GM19240 (cell line): ENCODE measurements around the gene IRF6.

ENCODE experiments used
- DNase-seq: peaks from one replicate; pipeline ENCODE4 v3.0.0; 2011; ENCODE audit warnings: low spot score; ENCODE audit not compliant: insufficient read length

The IRF6 gene

DNA sequence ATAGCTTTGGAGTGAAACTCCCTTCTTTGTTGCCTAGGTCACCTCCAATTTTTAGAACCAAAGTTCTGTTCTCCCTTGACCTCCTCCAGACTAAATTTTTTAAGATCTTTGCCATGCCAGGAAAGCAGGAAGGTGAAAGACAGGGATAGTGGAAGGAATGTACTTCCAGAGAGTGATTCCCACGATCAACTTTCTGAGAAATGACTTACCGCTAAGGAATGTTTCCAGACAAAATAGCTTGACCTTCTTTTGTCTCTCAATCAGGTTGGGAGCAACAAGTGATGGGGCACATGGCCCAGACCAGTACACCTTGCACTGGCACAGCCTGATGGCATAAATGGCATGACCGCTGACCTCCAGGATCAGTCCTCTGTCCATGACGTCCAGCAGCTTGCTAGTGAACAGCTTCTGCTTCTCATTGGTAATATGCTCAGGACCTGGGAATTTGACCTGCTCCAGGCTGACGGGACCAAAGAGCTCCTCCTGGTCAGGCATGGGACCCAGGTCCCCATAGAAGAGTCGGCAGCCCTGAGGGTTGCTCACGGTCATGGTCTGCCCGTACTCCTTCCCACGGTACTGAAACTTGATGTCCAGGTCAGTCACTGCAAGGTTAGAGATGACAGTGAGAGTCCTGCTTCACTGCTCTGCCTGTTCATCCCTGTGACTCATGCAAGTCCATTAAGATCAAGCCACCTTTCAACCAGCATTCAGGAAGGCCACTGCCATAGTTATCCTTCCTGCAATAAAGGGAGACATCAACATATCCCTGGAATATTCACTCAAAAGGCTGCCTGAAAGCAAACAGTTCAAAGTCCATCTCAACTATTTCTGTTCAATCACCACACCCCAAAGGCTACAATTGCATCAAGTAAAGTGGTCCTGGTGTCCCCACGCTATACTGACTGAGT, 15.4 kb downstream of the IRF6 start:
- DNase-seq = no peak

- no peak for DNase-seq
These were observed 16.7 kb downstream of the IRF6 start for GRCh38 chr1:209789245-209789644.

DNA sequence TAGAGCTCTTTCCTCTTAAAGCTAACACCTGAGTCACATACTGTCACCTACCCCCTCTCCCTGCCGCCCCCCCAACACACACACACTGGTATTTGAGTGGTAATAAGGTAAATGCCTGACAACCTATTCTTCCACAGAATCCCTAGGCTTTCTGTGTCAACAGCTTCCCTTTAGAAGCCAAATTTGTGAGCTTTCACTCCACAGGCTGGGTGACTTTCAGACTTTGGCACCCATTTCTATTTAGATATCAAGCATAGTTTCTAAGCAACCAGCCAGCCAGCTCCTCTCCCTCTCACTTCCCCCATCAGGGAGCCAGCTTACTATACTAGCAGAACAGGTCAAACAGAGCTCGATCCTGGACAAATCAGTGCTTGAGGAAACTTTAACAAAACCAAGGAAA, 18.4 kb downstream of the IRF6 start:
- no peak for DNase-seq

- no peak for DNase-seq
These were observed 19.8 kb downstream of the IRF6 start for GRCh38 chr1:209786146-209786545.

GRCh38 chr1:209785592-209785991, 20.4 kb downstream of the IRF6 start:
- no peak for DNase-seq

DNA sequence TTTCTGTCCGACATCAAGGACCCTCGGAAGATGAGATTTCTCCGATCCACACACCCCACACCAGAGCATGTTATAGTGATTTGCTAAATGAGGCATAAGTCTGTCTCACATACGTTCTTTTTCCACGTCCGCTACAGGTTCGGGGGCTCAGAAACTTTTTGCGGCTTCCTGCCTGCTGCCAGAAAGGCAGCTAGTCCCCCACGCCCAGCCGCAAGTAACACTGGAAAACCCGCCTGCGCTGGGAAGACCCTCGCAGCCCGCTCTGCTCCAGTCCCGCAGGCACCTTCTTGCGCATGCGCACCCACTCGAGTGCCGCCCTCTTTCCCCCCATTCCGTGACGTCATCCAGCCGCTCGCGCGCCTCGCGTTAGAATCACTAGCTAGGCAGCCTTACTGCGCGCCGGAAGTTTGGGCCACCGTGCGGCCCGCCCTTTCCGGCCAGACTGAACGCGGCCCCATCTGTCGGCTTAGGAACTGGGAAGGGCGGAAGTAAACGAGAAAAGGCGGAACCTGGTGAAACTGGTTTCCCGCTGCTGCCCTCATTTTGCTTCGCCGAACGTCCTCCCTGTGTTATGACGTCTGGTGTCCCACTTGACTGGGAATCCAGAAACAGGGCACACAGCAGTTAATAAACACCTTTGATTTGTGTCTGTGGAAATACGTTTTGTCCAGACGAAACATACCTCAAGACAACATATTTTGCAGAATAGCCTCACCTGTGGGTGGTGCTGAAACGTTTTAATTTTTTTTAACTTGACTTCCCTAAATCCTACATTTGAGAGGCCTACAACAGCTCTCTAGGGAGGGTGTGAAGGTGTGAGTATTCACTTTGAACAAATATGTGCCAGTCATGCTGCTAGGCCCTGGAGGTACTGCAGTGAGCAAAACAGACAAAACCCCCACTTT, 21.4 kb downstream of the IRF6 start, which contains the start of gene C1orf74:
Gene C1orf74, minus strand, starts transcription at position 295 of the 905 bp plus-strand sequence. CDS start 925 bp downstream, outside the sequence.
- DNase-seq = peak; percentile 89

- DNase-seq = no peak
These were observed 22.6 kb downstream of the IRF6 start for GRCh38 chr1:209783386-209783785.

DNA sequence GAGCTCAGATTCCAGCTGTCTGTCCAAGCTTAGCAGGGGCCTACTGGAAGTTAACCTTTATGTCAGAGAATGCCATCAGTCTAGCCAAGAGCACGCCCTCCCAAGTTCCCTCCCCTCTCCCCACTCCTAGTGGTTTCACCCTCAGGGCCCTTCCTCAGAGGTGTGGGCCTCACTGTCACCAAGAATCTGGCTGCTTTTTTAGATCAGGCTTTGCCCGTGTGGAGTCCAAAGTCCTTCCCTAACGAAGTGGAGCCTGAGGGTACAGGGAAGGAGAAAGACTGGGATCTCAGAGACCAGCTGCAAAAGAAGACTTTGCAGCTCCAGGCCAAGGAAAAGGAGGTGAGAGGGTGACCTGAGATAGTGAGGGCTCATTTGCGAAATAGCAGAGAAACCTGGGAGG, 25.7 kb downstream of the IRF6 start:
- DNase-seq = no peak

DNA sequence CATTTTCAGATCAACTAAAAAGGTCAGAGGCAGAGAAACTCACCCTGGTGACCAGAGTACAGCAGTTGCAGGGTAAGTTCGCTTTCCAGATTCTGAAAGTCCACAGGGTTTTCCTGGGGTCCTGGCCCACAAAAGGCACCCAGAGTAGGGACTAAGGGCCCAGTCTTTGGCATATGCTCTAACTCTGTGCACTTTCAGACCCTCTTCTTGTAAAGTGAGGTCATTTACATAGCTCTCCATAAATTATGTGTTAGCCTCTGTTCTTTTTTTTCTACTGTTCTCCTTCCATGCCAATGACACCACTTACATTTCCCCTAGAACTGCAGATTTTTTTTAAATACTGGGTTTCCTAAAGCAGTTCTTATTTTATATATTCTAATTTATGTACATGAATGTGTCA, 27.8 kb downstream of the IRF6 start:
- DNase-seq = no peak

- no peak for DNase-seq
These were observed 28.4 kb downstream of the IRF6 start for GRCh38 chr1:209777587-209777986.

- DNase-seq = no peak
These were observed 30.3 kb downstream of the IRF6 start for GRCh38 chr1:209775678-209776077.

DNA sequence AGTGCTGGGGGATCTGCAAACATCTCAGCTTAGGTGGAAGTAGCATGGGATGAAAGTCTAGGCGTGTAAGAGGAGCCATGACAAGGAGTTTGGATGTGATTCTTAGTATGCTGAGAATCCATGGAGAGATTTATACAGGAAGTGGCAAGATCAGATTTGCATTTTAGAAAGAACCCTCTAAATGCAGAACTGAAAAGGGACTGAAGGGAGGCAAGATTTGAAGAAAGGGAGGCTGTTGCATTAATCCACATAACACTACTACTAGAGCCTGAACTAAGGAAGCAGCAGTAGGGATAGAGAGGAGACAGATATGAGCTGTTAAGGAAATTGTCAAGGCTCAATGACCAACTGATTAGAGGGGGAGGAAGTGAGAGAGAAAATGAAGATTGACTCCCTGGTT, 31.4 kb downstream of the IRF6 start:
- no peak for DNase-seq

DNA sequence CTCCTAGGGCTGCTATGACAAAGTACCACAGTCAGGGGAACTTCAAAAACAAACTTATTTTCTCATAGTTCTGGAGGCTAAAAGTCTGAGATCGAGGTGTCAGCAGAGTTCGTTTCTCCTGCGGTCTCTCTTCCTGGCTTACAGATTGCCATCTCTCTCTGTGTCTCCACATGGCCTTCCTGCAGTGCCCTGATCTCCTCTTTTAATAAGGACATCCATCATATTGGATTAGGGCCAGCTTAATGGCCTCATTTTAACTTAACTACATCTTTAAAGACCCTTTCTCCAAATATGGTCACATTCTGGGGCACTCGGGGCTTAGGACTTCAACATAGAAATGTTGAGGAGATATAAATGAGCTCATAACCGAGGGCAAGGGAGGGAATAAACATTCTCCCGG, 33.8 kb downstream of the IRF6 start:
- no peak for DNase-seq

GRCh38 chr1:209770636-209771415, 35.1 kb downstream of the IRF6 start:
- DNase-seq = no peak

- DNase-seq = no peak
These were observed 36.0 kb downstream of the IRF6 start for GRCh38 chr1:209769971-209770370.

GRCh38 chr1:209769171-209769904, 36.6 kb downstream of the IRF6 start:
- peak; percentile 49 for DNase-seq

GRCh38 chr1:209768354-209768774, 37.6 kb downstream of the IRF6 start:
- peak; percentile 81 for DNase-seq

DNA sequence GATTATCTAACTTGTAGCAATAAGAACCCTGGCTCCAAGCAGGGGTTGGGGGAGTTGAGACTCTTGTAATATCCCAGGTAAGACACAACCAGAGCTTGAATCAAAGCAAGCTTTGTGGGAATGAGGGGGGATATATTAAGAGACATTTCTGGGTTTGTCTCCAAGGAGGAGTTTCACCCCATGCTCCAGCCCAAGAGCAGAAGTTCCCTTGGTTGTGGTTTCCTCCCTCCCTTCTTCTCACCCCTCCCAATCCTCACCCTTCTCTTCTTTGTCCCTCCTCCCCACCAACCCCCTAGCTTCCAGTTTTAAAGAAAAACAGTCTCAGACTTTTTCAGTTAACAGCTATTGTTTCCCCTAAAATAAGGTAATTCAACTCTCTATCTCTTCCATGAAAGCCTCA, 38.2 kb downstream of the IRF6 start:
- DNase-seq = no peak

GRCh38 chr1:209767096-209767495, 38.8 kb downstream of the IRF6 start:
- DNase-seq = no peak

- no peak for DNase-seq
These were observed 39.9 kb downstream of the IRF6 start for GRCh38 chr1:209766051-209766450.
